GM10266 (cell line): ENCODE data around the gene NEIL3.
"Not testable (repeated sequence)": the region's sequence is repeated elsewhere in the genome, so short reads cannot be mapped to it uniquely, and the experiment has no call there.

Experiments
- DNase-seq: peaks from one replicate; pipeline ENCODE4 v3.0.0; 2012; ENCODE audit errors: extremely low spot score
- TF ChIP-seq, protein P1 (sequence below): IDR thresholded peaks from 2 replicates; pipeline ENCODE4 v1.5.1; 2012; ENCODE audit warnings: mild to moderate bottlenecking, low read depth; ENCODE audit not compliant: control insufficient read depth, insufficient read depth; ENCODE audit errors: missing control alignments

Gene NEIL3

DNA sequence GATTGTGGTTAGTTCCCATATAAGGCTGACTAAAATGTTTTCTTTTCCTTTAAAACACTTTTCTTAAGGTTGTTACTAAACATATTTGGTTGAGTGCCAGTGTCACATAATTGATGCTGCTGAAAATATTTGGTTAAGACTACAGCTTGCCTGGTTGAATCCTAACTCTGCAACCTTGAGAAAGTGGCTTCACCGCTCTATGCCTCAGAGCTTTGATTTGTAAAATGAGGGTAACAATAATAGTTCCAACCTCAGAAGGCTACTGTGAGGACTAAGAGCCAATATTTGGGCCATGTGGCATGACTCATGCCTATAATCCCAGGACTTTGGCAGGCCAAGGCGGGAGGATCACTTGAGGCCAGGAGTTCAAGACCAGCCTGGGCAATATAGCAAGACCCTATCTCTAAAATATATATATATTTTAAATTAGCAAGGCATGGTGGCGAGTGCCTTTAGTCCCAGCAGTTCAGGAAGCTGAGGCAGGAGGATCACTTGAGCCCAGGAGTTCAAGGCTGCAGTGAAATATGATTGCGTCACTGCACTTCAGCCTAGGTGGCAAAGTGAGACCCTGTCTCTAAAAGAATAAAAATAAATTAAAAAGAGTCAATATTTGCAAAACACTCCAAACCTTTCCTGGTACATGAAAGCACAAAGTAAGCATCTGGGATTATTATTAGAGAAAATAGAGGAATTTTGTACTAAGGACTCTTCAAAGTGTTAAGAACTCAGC lies 7.1 kb upstream of the NEIL3 start:
- no peak for DNase-seq
- TF ChIP-seq, protein P1, sequence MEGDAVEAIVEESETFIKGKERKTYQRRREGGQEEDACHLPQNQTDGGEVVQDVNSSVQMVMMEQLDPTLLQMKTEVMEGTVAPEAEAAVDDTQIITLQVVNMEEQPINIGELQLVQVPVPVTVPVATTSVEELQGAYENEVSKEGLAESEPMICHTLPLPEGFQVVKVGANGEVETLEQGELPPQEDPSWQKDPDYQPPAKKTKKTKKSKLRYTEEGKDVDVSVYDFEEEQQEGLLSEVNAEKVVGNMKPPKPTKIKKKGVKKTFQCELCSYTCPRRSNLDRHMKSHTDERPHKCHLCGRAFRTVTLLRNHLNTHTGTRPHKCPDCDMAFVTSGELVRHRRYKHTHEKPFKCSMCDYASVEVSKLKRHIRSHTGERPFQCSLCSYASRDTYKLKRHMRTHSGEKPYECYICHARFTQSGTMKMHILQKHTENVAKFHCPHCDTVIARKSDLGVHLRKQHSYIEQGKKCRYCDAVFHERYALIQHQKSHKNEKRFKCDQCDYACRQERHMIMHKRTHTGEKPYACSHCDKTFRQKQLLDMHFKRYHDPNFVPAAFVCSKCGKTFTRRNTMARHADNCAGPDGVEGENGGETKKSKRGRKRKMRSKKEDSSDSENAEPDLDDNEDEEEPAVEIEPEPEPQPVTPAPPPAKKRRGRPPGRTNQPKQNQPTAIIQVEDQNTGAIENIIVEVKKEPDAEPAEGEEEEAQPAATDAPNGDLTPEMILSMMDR = no peak

DNA sequence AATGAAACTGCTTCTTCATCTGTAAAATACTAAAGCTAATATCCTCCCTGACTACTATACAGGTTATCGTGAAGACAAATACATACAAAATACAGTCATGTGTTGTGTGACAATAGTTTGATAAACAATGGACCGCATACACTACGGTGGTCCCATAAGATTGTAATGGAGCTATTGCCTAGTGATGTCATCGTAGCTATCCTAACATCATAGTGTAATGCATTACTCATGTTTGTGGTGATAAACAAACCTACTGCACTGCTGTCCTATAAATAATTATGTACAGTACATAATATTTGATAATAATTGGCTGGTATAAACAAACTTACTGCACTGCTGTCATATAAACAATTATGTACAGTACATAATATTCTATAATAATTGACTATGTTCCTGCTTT lies 5.6 kb upstream of the NEIL3 start:
- DNase-seq = no peak
- TF ChIP-seq, protein P1 = no peak

DNA sequence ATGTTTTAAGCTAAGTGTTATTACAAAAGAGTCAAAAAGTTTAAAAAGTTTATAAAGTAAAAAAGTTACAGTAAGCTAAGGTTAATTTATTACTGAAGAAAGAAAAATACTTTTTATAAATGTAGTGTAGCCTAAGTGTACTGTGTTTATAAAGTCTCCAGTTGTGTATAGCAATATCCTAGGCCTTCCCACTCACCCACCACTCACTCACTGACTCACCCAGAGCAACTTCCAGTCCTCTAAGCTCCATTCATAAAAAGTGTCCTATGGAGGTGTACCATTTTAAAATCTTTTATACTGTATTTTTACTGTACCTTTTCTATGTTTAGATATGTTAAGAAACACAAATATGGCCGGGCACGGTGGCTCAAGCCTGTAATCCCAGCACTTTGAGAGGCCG lies 4.8 kb upstream of the NEIL3 start:
- not testable (repeated sequence) for DNase-seq

DNA sequence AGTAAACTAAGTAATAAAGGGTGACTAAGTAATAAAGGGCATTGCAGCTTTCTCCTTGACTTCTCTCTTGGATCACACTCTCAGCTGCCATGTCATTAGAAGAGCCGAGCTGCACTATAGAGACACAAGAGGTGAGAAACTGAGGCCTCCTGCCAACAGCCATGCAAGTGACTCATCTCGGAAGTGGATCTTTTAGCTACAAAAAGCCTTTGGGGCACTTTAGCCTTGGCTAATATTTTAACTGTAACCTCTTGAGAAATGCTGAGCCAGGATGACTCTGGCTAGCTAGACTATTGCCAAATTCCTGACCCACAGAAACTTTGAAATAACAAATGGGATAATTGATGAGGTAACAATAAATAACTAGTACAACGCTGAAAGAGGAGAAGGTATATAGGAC lies 1.5 kb upstream of the NEIL3 start:
- TF ChIP-seq, protein P1 = no peak
- no peak for DNase-seq

DNA sequence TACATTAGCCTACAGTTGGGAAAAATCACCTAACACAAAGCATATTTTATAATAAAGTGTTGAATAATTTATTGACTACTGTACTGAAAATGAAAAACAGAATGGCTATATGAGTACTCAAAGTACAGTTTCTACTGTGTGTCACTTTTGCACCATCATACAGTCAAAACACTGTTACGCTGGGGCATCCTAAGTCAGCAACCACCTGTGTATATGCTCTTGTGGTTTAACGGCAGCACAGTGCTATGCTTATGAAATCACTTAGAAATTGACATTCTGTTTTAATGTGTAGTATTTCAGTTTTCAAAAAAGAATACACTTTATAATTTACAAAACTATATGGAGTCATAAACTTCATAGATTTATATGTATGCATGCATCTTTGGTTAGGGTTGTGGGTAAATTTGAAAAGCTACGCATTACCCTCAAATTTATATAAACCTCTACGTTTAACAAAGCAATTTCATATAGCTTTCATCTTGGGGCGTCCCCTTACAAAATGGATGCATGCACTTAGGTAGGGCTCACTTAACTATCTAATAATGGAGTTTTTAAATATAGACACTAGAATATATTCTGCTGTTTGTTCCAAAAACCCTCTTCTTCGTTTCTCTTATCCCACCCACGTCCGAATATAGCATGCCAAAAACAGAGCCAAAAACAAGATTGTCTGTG lies 690 bp upstream of the NEIL3 start:
- TF ChIP-seq, protein P1 = no peak
- no peak for DNase-seq

DNA sequence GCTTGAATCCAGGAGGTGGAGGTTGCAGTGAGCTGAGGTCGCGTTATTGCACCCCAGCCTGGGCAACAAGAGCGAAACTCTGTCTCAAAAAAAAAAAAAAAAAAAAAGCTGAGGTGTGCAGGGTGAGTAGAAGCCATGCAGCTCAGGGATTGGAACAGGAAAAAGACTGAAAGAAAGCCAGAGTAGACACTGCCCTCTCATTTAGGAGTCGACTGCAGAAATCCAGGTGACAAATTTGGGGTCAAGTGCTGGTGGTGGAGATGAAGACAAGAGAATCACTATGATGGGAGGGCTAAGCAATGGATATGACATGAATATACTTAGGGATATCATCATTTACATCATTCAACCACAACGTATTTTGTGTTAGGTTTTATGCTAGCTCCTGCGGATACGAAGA lies 1.9 kb downstream of the NEIL3 start:
- DNase-seq = no peak
- TF ChIP-seq, protein P1 = no peak

DNA sequence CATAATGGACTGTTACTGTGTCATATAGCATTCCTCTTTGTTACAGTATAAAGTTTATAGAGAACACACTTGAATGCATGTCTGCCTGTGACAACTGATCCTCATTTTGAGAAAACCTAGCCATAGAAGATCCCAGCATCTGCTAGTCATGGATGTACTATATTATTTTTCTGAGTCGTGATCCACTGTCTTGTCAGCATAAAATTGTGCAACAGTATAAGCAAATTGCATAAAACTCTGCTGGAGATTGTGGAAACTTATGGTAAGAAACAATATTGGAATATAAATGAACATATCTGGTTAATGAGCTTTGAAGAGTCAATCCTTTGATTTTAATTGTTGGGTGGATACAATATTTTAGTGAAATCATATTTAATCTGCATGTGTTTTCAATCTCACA lies 3.6 kb downstream of the NEIL3 start:
- TF ChIP-seq, protein P1 = no peak
- DNase-seq = no peak
